ENCODE results near the gene MTUS2. TPM values are rescaled to one million over a fixed set of nuclear protein-coding genes. Genes with fewer than 3 reads are reported as not detected.

MTUS2 gene
- total RNA-seq, 1 experiment from 2014 or later: not detected

GRCh38 chr13:28889086-28889732 is 69.1 kb downstream of the MTUS2 start:
- no peak for DNase-seq

GRCh38 chr13:28890712-28891111 is 70.6 kb downstream of the MTUS2 start:
- H3K9me3 ChIP-seq: no peaks in the 10 kb centered on the region
- no peaks in the 10 kb centered on the region for H3K36me3 ChIP-seq
- DNase-seq: no peak
- no peaks in the 10 kb centered on the region; the same call in 1 of the 2 replicates for H3K27me3 ChIP-seq
- H3K4me3 ChIP-seq: no peak overlapping the region

More at GRCh38 chr13:28889086-28889732, 69.1 kb downstream of the MTUS2 start:
- Histone ChIP-seq H3K36me3 (no peaks in the 10 kb centered on the region), H3K4me3 (no peak overlapping the region), H3K27me3 (no peaks in the 10 kb centered on the region; the same call in 1 of the 2 replicates), H3K9me3 (no peaks in the 10 kb centered on the region)

- Histone ChIP-seq H3K36me3 (no peaks in the 10 kb centered on the region), H3K4me3 (no peak overlapping the region), H3K9me3 (no peaks in the 10 kb centered on the region), H3K27me3 (no peaks in the 10 kb centered on the region)
- no peak for DNase-seq
Measured at GRCh38 chr13:28918030-28918429, 97.9 kb downstream of the MTUS2 start.

- H3K9me3 ChIP-seq: no peaks in the 10 kb centered on the region
- H3K4me3 ChIP-seq: no peak overlapping the region
- H3K27me3 ChIP-seq: 0 out of 2 replicates have a peak, but pooled peaks cover 3% of the 10 kb centered on the region
- no peak for DNase-seq
- no peaks in the 10 kb centered on the region for H3K36me3 ChIP-seq
Measured at GRCh38 chr13:28922341-28922740, 102.2 kb downstream of the MTUS2 start.

GRCh38 chr13:28935104-28935503 is 115.0 kb downstream of the MTUS2 start:
- no peaks in the 10 kb centered on the region for H3K36me3 ChIP-seq
- no peak overlapping the region for H3K4me3 ChIP-seq
- H3K27me3 ChIP-seq: no peaks in the 10 kb centered on the region
- no peaks in the 10 kb centered on the region for H3K9me3 ChIP-seq
- DNase-seq: no peak

DNA sequence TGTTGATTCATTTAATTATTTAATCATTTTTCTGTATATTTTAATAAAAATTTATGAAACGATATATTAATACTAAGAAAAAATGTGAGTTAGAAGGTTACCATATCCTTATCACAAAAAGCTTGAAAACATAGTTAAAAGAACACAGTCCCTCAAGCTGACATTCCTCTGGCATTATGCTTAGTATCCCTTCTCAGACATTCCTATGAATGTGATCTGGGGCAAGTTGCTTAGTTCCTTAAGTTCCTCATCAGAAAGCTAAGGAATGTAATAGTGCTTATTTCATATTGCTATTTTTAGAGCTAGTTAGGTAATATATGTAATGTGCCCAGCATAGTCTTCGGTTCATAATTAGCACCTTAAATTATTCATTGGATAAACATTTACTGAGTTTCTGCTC is 122.8 kb downstream of the MTUS2 start:
- no peaks in the 10 kb centered on the region for H3K36me3 ChIP-seq
- H3K4me3 ChIP-seq: no peak overlapping the region
- DNase-seq: no peak
- peaks cover 13% of the 10 kb centered on the region for H3K27me3 ChIP-seq
- H3K9me3 ChIP-seq: no peaks in the 10 kb centered on the region

GRCh38 chr13:28953714-28954418 is 133.7 kb downstream of the MTUS2 start:
- Histone ChIP-seq H3K9me3 (no peaks in the 10 kb centered on the region), H3K27me3 (peaks cover 5% of the 10 kb centered on the region), H3K36me3 (no peaks in the 10 kb centered on the region), H3K4me3 (no peak overlapping the region)
- DNase-seq: no peak

DNA sequence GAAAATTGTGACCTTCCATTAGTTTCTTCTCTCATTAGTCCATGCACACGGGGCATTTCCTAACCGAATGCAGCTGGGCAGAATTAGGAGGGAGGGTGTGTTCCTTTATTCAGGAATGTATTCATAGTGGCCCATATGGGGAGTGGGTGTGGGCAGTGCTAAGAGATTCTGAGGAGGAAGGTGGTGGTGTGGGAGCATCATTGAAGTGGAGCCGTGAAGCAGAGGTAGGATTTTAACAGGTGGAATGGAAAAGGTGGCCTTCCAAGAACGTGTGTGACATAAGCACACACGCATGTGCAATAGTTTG is 134.2 kb downstream of the MTUS2 start:
- DNase-seq: no peak
- Histone ChIP-seq H3K27me3 (peaks cover 2% of the 10 kb centered on the region; the same call in 1 of the 2 replicates), H3K4me3 (no peak overlapping the region), H3K36me3 (no peaks in the 10 kb centered on the region), H3K9me3 (no peaks in the 10 kb centered on the region)

DNA sequence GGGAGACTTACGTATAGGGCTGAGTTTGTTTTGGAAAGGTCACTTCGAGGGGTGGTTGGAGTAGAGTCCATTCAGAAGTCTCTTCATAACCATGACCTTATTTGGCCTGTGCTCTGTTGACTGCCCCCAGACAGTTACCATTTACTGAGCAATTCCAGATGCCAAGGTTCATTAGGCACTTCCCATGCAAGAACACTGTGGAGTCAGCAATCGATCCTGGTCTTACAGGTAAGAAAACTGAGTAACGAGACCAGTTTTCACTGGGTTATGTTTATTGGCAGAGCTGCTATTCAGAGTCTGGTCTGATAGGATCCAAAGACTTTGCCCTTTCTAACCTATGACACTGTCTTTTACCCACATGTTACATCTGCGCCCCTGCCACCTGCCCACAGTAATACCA is 134.7 kb downstream of the MTUS2 start:
- H3K36me3 ChIP-seq: no peaks in the 10 kb centered on the region
- peaks cover 2% of the 10 kb centered on the region; the same call in 1 of the 2 replicates for H3K27me3 ChIP-seq
- no peak overlapping the region for H3K4me3 ChIP-seq
- H3K9me3 ChIP-seq: no peaks in the 10 kb centered on the region
- no peak for DNase-seq

DNA sequence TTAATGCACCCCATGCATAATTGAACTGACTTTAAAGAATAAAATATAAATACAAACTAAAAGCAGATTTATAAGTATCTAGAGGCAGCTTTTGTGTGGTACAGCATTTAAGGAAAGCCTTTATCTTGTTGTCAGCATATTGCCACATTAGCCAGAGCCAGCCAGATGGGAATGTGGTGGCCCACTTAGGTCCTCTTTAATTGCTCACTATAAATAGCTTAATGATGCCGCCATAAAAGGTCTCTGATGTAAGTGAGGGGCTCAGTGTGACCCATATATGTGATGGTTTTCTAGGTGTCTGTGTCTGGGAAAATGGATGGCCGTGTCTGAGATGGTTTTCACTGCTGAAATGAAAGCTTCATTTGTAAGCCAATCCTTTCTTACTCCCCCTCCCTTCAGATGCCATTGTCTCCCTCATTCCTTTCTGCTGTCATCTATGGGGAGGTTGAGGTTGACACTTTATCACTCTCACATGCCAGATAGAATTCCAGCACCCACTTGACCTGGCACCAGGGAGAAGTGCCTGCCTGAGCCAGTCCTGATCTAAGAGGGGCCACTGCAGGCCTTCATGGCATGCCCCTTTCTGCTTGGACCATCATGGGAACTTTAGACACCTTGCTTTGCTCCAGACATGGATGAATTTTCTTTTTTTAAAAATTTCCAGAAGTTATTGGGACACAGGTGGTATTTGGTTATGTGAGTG is 135.3 kb downstream of the MTUS2 start:
- Histone ChIP-seq H3K9me3 (no peaks in the 10 kb centered on the region), H3K36me3 (no peaks in the 10 kb centered on the region), H3K27me3 (peaks cover 5% of the 10 kb centered on the region), H3K4me3 (no peak overlapping the region)
- DNase-seq: no peak

GRCh38 chr13:28958018-28958417 is 137.9 kb downstream of the MTUS2 start:
- no peak for DNase-seq
- Histone ChIP-seq H3K27me3 (peaks cover 10% of the 10 kb centered on the region), H3K9me3 (no peaks in the 10 kb centered on the region), H3K36me3 (no peaks in the 10 kb centered on the region), H3K4me3 (no peak overlapping the region)

GRCh38 chr13:28958441-28958840 is 138.3 kb downstream of the MTUS2 start:
- H3K36me3 ChIP-seq: no peaks in the 10 kb centered on the region
- no peak for DNase-seq
- peaks cover 10% of the 10 kb centered on the region for H3K27me3 ChIP-seq
- no peak overlapping the region for H3K4me3 ChIP-seq
- H3K9me3 ChIP-seq: no peaks in the 10 kb centered on the region

DNA sequence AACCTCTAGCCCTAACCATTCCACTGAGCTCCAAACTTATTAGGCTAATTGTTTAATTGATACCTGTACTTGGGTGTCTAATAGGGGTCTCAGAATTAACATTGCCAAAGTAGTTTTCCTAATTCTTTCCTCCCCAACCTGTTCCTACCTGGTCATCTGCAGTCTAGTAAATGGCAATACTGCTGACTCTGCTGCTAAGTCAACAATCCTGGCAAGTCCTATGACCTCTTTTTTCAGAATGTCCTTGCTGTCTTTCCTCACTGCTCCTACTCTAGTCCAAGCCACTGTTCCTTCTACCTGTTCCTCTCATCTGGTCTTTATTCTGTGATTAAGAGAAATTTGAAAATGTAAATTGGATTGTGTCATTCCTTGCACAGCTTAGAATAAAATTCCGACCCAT is 143.9 kb downstream of the MTUS2 start:
- no peak for DNase-seq
- Histone ChIP-seq H3K27me3 (peaks cover 16% of the 10 kb centered on the region), H3K4me3 (no peak overlapping the region), H3K9me3 (no peaks in the 10 kb centered on the region), H3K36me3 (no peaks in the 10 kb centered on the region)

GRCh38 chr13:28964803-28965202 is 144.7 kb downstream of the MTUS2 start:
- no peaks in the 10 kb centered on the region for H3K9me3 ChIP-seq
- H3K36me3 ChIP-seq: no peaks in the 10 kb centered on the region
- no peak for DNase-seq
- no peak overlapping the region for H3K4me3 ChIP-seq
- H3K27me3 ChIP-seq: peaks cover 16% of the 10 kb centered on the region

DNA sequence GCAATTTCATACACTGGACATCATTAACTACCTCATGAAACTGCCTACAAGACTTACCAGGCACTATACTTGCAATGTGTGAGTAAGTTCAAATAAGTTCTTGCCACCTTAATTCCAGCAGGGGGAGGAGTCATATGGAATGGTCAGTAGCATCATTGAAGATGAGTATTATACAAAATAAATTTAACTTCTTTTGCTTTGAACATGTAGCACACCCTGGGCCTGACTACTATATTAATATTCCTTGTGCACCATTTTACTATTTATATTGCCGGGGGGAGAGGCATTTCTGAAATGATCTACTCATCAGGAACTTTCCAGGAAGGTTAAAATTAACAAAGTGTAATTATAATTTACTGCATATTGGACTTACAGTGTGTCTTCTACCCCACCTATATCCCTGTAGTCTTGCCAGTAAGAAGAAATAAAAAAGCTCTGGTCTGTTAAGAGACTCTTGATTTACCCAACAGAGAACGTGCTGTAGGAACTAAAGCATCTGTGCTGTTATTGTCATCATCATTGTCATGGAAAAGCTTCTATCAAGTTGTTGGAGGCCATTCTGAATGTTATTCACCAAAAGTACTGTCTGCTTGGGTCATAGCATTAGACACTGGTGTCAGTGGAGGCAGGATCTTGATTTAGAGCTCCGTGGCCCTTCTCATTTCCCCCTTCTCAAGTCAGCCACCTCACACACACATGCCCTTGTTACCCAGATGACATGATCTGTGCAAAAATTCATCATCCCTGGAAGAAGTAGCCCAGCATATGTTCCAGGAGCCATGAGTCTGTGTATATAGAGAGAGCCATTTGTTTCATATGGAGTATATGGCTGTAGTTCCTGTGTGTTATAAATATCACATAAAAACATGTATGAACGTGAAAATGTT is 147.1 kb downstream of the MTUS2 start:
- Histone ChIP-seq H3K9me3 (no peaks in the 10 kb centered on the region), H3K4me3 (no peak overlapping the region), H3K27me3 (peaks cover 8% of the 10 kb centered on the region; the same call in 1 of the 2 replicates), H3K36me3 (no peaks in the 10 kb centered on the region)
- DNase-seq: no peak

GRCh38 chr13:28976195-28976594 is 156.1 kb downstream of the MTUS2 start:
- Histone ChIP-seq H3K4me3 (no peak overlapping the region), H3K27me3 (peaks cover 34% of the 10 kb centered on the region), H3K9me3 (no peaks in the 10 kb centered on the region)

GRCh38 chr13:28976636-28977035 is 156.5 kb downstream of the MTUS2 start:
- Histone ChIP-seq H3K27me3 (peaks cover 34% of the 10 kb centered on the region), H3K4me3 (no peak overlapping the region), H3K9me3 (no peaks in the 10 kb centered on the region), H3K36me3 (no peaks in the 10 kb centered on the region)
- DNase-seq: no peak

More at GRCh38 chr13:28976195-28976594, 156.1 kb downstream of the MTUS2 start:
- no peaks in the 10 kb centered on the region for H3K36me3 ChIP-seq
- DNase-seq: no peak

Measured in MG63 (cell line).